OCI-LY3 (cell line): ENCODE data around the gene DIPK1A.

Experiments
- H2AFZ ChIP-seq: fragments of 200-600, 300-600 bp; shearing (Covaris generic); 2 replicates; pipeline ENCODE4 v1.6.0; 2014; ENCODE audit warnings: antibody characterized with exemption, low read depth, low read length
- H3K27ac ChIP-seq: fragments of 200-600, 300-600 bp; sonication (generic); 2 replicates; pipeline ENCODE4 v1.5.1; 2014; ENCODE audit warnings: mild to moderate bottlenecking, low read length, moderate library complexity, mixed read lengths
- H3K27me3 ChIP-seq: fragments of 200-600, 300-600 bp; sonication (generic); 2 replicates; pipeline ENCODE4 v1.6.1; 2014; ENCODE audit warnings: low read depth, low read length, mixed read lengths
- H3K36me3 ChIP-seq: fragments of 200-600, 300-600 bp; sonication (generic); replicated peaks from 2 replicates; pipeline ENCODE3; 2014; ENCODE audit warnings: low read depth, low read length, mixed read lengths
- H3K4me1 ChIP-seq: fragments of 300-600, 200-600 bp; sonication (generic); 2 replicates; pipeline ENCODE4 v1.6.1; 2014; ENCODE audit warnings: low read length, mixed read lengths
- H3K4me2 ChIP-seq: fragments of 200-600, 300-600 bp; sonication (generic); 2 replicates; pipeline ENCODE4 v1.6.1; 2014; ENCODE audit warnings: low read length, mixed read lengths
- H3K4me3 ChIP-seq: fragments of 300-600, 200-600 bp; sonication (generic); 2 replicates; pipeline ENCODE4 v1.5.1; 2014; ENCODE audit warnings: antibody characterized with exemption, mild to moderate bottlenecking, low read length, moderate library complexity
- H3K79me2 ChIP-seq: fragments of 300-600, 200-600 bp; shearing (Covaris generic); 2 replicates; pipeline ENCODE4 v1.6.1; 2014; ENCODE audit warnings: mild to moderate bottlenecking, low read length, mixed read lengths
- H3K9ac ChIP-seq: fragments of 300-600, 200-600 bp; shearing (Covaris generic); 2 replicates; pipeline ENCODE4 v1.6.0; 2014; ENCODE audit warnings: mild to moderate bottlenecking, low read length, moderate library complexity
- H3K9me3 ChIP-seq: fragments of 200-600, 300-600 bp; shearing (Covaris generic); 2 replicates; pipeline ENCODE4 v1.6.1; 2014; ENCODE audit warnings: low read length, mixed read lengths; ENCODE audit not compliant: insufficient read depth
- H4K20me1 ChIP-seq: fragments of 200-600, 300-600 bp; sonication (generic); 2 replicates; pipeline ENCODE4 v1.6.1; 2016; ENCODE audit warnings: low read length, mixed read lengths; ENCODE audit not compliant: insufficient read depth
- CTCF ChIP-seq: fragments of 200-600, 300-600 bp; sonication (generic); IDR thresholded peaks from 2 replicates; pipeline ENCODE4 v1.5.1; 2014; ENCODE audit warnings: antibody characterized with exemption, low read length, low read depth
- EZH2phosphoT487 ChIP-seq: fragments of 200-600 bp; shearing (Covaris generic); IDR thresholded peaks from 2 replicates; pipeline ENCODE4 v1.6.1; 2018; ENCODE audit warnings: antibody characterized with exemption, mixed run types, low read depth

DIPK1A gene

GRCh38 chr1:92817137-92817697, 144.0 kb downstream of the DIPK1A start:
- no peak overlapping the region for H2AFZ ChIP-seq
- H3K4me1 ChIP-seq = no peaks in the 10 kb centered on the region
- no peaks in the 10 kb centered on the region for H3K79me2 ChIP-seq
- H3K9me3 ChIP-seq = no peaks in the 10 kb centered on the region
- H3K27ac ChIP-seq = no peak overlapping the region
- no peak overlapping the region for H3K9ac ChIP-seq
- no peaks in the 10 kb centered on the region for H3K27me3 ChIP-seq
- H3K4me3 ChIP-seq = no peak overlapping the region
- H3K4me2 ChIP-seq = no peak overlapping the region
- H4K20me1 ChIP-seq = no peaks in the 10 kb centered on the region
- H3K36me3 ChIP-seq = no peaks in the 10 kb centered on the region
- TF ChIP-seq EZH2phosphoT487 (no peak), CTCF (no peak)

GRCh38 chr1:92816732-92817131, 144.5 kb downstream of the DIPK1A start:
- Histone ChIP-seq H3K4me2 (no peak overlapping the region), H3K9ac (no peak overlapping the region), H2AFZ (no peak overlapping the region), H3K27ac (no peak overlapping the region), H3K36me3 (no peaks in the 10 kb centered on the region), H3K79me2 (no peaks in the 10 kb centered on the region), H3K4me1 (no peaks in the 10 kb centered on the region), H4K20me1 (no peaks in the 10 kb centered on the region), H3K9me3 (no peaks in the 10 kb centered on the region), H3K27me3 (no peaks in the 10 kb centered on the region), H3K4me3 (no peak overlapping the region)
- TF ChIP-seq EZH2phosphoT487 (no peak), CTCF (no peak)

- H3K4me1 ChIP-seq = no peaks in the 10 kb centered on the region
- H2AFZ ChIP-seq = no peak overlapping the region
- TF ChIP-seq CTCF (no peak), EZH2phosphoT487 (no peak)
- no peaks in the 10 kb centered on the region for H3K9me3 ChIP-seq
- no peak overlapping the region for H3K4me2 ChIP-seq
- H3K4me3 ChIP-seq = no peak overlapping the region
- no peaks in the 10 kb centered on the region for H3K27me3 ChIP-seq
- no peaks in the 10 kb centered on the region for H4K20me1 ChIP-seq
- no peaks in the 10 kb centered on the region for H3K36me3 ChIP-seq
- H3K9ac ChIP-seq = no peak overlapping the region
- H3K79me2 ChIP-seq = no peaks in the 10 kb centered on the region
- H3K27ac ChIP-seq = no peak overlapping the region
These were observed 152.9 kb downstream of the DIPK1A start for GRCh38 chr1:92808381-92808780.

GRCh38 chr1:92805216-92805615, 156.0 kb downstream of the DIPK1A start:
- no peak overlapping the region for H3K27ac ChIP-seq
- no peaks in the 10 kb centered on the region for H3K36me3 ChIP-seq
- H3K4me1 ChIP-seq = no peaks in the 10 kb centered on the region
- H2AFZ ChIP-seq = no peak overlapping the region
- no peaks in the 10 kb centered on the region for H4K20me1 ChIP-seq
- H3K4me2 ChIP-seq = no peak overlapping the region
- H3K9ac ChIP-seq = no peak overlapping the region
- no peaks in the 10 kb centered on the region for H3K9me3 ChIP-seq
- H3K27me3 ChIP-seq = no peaks in the 10 kb centered on the region
- no peaks in the 10 kb centered on the region for H3K79me2 ChIP-seq
- TF ChIP-seq EZH2phosphoT487 (no peak), CTCF (no peak)
- no peak overlapping the region for H3K4me3 ChIP-seq
